Activated naive CD8-positive, alpha-beta T cell treated with anti-CD3 and anti-CD28 coated beads, Interleukin-2, amount 50 U/mL, for 16 hours (primary cell): ENCODE data around the gene PSMD3.

ENCODE experiments used
- DNase-seq: peaks from one replicate; pipeline ENCODE4 v3.0.0-alpha.2; 2020; ENCODE audit warnings: low read depth, low spot score

PSMD3 gene

DNA sequence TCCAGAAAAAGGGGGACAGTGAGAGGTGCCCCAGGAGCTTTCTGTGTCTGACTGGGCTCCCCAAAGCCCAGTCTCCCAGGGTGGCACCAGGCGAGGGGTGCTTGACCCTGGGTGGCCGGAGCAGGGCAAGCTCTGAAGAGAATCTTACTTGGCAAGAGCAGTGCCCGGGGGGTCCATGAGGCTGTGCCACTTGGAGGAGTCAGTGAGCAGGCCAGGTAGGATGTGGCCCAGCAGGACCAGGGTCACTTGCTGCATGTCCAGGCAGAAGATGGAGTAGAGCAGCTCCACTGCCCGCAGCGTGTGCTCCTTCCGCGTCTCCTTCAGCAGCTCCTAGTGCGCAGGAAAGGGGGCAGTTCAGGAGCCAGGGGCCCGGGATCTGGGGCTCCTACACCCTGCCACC lies 41.9 kb downstream of the PSMD3 start:
- DNase-seq: no peak

DNA sequence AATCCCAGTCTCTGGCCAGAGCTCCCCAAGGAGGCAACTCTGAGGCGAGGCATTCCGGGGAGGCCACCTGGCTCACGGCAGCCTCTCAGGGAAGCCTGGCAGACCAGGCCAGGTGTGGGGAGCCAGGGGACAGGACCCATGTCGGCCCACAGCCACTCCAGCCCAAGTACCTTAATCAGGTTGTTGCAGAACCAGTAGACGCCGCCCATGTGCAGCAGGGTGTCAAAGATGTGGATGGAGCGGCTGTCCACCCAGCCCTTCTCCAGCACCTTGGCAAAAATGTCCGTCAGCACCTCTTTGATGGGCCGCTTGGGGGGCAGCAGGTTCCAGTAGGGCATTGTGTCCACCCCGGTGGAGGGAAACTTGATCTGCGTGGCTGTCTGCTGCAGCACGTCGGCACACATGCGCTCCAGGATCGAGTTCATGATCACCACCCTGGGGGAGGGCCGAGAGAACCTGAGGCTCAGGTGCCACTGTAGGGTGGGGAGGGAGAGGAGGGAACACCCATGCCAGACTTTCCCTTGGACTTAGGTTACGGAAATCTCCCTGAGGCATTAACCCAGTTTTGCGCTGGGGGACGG lies 42.4 kb downstream of the PSMD3 start:
- no peak for DNase-seq

GRCh38 chr17:40023590-40024292 lies 43.1 kb downstream of the PSMD3 start:
- no peak for DNase-seq

- DNase-seq: no peak
Measured at GRCh38 chr17:40024901-40025300, 44.3 kb downstream of the PSMD3 start.

DNA sequence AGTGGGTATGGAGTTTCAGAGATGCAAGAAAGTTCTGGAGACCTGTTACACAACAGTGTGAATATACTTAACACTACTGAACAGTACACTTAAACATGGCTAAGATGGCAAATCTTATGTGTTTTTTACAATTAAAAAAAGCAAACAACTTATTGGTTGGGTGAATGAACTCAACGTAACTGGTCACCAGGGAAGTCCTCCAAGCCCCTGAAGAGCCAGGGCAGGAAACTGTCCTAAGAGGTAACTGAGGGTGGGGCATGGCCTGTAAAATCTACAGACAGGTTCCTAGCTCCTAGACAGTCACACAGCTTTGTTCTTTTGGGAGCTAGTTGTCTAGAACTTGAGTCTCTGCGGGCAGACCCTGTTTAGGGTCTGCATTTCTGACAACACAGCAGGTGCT lies 45.0 kb downstream of the PSMD3 start:
- no peak for DNase-seq

- peak; percentile 15 for DNase-seq
Measured at GRCh38 chr17:40025991-40026815, 45.6 kb downstream of the PSMD3 start.

DNA sequence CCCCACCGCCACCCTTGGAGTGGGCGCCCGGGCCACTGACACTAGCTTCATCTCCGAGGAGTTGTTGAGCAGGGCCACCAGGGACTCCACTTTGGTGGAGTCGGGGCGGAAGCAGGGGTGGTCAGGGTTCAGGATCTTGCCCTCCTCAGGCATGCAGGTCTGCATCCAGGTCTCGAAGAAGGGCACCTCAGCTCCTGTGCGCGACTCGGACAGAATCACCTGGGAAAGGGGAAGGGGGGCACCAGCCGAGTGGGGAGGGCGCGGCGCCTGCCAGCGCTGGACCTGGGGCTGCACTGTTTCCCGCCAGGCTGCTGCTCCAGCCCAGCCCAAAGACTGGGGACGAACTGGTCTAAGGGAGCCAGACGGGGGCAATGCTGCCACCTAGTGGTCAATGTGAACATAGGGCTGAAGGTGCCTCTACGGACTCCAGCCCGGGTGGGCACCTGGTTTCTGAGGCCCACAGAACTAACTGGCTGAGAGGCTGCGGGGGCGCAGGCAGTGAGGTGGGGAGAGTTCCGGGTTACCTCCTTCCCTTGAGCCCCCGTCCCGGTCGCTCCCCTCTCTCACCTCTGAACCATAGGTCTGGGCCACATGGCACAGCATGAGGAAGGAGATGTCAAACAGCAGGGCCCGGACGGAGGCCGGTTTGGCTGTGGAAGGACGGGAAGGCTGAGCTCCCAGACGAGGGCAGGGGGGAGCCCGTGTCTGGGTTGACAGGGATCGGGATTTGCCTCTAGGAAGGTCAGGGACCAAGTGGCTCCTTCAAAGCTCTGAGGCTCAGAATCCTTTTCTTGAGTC lies 46.4 kb downstream of the PSMD3 start:
- peak; percentile 37 for DNase-seq

- DNase-seq: no peak
Measured at GRCh38 chr17:40027614-40028012, 47.0 kb downstream of the PSMD3 start.

GRCh38 chr17:40028595-40028994 lies 48.0 kb downstream of the PSMD3 start:
- no peak for DNase-seq

DNA sequence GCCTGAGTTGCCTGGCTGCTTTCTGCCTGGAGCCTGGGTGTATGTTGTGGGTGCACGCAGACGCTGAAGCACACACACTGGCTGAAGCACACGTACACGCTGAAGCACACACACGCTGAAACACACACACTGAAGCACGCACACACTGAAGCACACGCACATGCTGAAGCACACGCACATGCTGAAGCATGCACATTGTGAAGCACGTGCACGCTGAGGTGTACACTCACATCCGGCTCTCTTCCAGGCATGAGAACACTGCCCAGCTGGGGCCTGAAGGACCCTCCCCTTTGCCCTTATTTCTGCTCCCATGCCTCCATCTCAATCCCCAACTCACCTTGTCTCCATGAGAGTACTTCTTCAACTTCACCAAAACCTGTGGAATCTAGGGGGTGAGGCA lies 51.1 kb downstream of the PSMD3 start:
- DNase-seq: no peak

- no peak for DNase-seq
Measured at GRCh38 chr17:40032322-40033320, 52.0 kb downstream of the PSMD3 start.

DNA sequence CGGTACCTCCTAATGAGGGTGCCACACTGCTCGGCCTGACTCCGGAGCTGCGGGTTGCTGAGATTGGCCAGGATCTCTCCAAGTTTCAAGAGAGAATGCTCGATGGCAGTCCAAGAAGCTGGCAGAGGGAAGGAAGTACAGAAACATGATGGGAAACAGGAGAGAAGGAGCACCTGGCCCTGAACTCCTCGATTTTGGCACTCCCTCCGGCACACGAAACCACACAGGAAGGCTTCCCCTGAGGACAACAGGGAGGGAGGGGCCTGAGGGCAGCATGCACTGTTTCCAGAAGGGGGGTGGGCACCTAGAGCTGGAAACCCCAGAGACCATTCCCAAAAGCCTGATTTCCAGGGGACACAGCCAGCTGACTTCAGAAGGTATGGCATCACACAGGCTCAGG lies 52.7 kb downstream of the PSMD3 start:
- no peak for DNase-seq

GRCh38 chr17:40034426-40035161 lies 54.0 kb downstream of the PSMD3 start:
- DNase-seq: no peak

- DNase-seq: no peak
Measured at GRCh38 chr17:40035162-40035559, 54.6 kb downstream of the PSMD3 start.

DNA sequence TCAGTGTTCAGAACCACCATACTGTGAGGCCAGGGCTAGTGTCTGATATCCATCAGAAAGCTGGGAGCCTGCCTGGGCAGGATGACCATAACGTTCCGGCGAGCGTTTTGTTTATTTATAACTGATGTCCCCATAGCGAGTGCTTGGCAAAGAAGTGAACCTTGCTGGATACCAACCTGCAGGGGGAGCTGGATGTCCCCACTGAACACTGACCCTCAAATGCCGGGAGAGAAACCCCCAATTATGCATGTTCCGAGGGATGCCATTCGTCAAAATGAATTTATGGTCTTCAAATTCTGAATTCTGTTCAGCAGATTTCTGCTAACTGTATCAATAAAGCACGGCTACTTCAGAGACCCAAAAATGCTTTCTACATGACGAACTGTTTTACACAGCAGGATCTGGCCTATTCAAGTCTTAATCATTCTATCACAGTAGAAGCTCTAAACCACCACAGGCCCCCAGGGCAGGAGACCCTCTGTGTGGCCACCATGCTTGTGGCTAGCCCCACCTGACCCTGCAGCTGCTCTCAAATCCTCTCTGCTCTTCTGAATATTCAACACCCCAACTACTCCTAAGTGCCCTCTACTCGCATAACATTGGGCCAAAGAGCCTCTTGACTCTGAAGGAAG lies 58.4 kb downstream of the PSMD3 start:
- no peak for DNase-seq

GRCh38 chr17:40041196-40041595 lies 60.6 kb downstream of the PSMD3 start:
- no peak for DNase-seq
